DMS53 (cell line): ENCODE data around the gene RASL11B.

Source experiments
- DNase-seq: peaks from one replicate; lab custom pipeline; 2025; lab: John Stamatoyannopoulos, UW

The RASL11B gene

DNA sequence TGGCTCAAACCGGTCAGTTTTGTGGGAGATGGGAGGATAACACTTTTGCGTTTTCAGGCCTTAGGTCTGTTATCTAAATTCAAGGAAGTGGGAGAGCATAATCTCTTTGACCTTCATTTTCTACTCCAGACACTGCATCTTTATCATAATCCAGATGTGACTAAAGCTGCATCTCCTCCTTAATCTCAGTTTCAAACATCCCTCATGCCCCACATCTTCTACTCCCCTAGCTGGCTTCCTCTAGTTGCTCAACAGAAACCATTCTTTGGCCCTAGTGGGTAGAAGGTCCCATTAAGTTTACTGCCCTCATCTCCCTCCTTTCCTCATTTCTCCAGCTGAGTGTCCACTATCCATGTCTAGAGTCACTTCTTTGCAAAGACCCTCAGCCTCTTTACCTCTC is 18.8 kb upstream of the RASL11B start:
- no peak for DNase-seq

DNA sequence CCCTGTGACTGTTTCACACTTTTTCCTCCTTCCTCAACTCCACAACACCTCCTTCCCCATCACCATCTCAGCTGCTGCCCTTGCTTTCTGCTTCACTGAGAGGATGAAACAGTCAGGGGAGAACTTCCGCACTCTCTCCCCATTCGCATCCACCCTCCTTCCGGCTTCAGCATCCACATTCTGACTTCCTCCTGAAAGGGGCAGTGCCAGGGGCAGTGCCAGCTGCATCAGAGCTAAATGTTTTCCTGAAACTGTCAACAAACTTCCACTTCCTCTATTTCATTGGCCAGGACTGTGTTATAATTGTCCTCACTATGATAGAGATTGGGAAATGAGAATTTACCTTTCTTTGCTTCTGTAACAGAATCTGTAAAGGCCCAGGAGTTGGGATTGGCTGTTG is 18.2 kb upstream of the RASL11B start:
- no peak for DNase-seq

DNA sequence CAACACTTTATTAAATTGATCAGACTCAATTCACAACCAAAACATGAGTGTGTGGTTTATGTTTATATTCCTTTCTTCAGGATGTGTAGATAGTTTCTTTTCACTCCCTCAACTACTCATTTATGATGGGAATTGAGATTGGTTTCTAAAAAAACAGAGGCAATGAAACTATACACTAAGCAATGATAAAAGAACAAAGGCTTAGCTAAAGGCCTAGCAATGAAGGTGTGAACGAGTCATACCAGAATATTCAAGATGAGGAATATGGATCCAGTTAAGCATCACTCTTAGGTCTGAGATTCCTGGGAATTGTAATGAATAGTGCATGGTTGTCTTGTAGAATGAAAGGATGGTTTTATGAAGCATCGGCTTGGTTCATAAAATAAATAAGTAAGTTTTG is 17.5 kb upstream of the RASL11B start:
- DNase-seq = no peak

DNA sequence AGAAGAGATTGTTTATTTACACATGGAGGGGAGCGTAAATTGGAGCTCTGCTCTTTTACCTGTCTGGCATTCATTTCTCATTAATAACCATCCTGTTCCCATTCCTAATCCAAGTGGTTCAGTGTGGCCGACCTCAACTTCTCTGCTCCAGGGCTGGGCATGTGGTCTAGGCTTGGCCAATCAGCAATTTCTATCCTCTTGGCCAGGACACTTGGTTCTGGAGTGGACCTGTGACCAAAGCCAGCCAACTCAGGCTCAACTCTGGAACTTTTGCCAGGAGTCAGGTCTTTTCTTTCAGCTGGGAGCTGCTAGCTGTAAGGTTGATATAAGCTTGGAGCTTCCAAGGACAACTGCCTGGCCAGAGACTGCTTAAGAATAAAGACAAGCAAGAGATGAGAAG is 15.6 kb upstream of the RASL11B start:
- no peak for DNase-seq

DNA sequence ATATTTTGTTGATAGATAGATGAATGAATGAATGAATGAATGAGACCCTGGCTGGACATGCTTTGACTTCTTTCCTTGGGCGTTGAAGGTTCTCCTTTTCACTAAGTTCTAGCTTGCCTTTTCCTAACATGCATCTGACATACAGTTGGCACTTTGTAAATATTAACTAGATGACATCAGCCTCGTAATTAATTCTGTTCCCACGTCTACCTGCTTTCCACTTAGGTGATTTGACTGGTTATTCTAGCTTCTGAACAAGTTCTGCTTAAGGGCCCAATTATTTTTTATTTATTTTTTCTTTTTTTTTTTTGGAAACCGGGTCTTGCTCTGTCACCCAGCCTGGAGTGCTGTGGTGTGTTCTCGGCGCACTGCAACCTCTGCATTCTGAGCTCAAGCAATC is 13.9 kb upstream of the RASL11B start:
- DNase-seq = peak; percentile 65

DNA sequence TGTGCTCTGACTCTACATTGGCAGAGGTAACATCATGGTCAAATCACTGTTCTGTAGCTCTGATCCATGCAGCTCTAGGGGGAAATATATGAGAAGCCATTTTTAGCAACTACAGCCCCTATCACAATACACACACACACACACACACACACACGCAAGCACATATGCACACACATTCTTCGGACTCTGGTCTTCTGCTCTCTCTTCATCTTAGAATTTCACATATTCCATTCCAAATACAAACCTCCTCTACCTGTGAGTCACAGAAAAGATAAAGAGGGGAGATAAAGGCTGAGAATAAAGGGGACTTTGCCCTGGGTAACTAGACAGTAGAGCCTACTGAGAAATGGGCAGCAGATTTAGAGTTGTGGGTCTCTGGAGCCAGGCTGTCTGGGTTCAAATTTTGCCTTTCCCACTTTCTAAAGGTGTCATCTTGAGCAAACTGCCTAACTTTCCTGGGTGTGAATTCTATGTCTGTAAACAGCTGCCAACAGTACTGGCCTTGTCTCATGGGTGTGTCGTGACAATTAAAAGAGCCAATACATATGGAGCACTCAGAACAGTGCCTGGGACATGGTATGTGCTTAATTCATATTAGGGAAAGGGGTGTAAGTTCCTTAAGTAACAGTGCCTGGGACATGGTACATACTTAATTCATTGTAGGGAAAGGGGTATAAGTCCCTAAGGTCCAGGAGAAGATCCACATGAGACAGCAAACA is 11.6 kb upstream of the RASL11B start:
- no peak for DNase-seq

DNA sequence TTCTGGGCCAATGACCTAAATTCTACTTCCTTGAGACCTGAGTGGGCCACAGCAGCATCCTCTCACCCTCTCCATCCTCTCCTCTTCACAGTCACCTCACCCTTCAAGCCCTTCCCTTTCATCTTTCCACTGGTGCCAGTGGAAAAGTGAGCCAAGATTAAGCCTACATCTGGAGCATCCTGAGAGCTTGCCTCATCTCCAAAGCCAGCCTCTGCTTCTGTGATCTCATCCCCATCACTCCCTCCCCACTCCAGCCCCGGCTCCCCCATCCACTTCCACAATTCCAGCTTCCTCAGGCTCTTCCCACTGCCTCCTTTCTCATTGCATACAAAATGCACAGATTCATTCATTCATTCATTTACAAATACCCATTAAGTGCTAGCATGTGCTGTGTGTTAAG is 10.1 kb upstream of the RASL11B start:
- no peak for DNase-seq

DNA sequence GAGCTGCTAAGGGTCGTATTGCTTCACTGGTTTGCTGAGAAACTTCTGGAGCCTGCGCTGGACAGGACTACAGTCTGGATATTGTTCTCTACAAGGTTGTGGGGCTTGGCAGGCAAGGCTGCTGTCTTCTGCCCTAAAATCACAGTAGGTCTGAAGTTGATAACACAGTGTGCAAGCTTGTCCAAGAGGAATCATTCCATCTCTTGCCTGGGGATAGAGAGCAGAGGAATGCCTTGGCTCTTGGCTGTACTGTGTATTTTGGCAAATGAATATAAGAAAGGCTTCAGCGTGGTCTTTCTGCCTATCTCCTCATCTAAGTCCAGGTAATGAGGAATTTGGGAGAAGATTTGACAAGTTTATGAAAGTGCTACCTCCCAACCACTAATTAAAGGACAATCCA is 9.4 kb upstream of the RASL11B start:
- no peak for DNase-seq

DNA sequence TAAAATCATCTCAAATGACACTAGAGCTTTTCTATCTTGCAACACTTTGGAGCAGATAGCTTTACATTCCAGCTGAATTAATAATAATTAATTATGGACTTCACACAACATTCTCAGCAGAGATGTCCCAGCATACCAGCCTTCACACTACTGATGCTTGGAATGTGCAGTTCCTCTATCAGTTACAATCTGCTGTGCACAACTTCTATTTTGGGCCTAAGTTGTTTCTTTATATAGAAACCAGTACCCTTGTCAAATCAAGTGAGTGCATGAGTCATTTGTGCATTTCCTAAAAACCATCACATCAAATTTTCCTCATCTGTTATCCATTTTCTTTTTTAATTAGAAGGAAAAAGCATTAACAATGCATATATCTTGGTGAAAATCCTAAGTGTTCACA is 8.8 kb upstream of the RASL11B start:
- DNase-seq = no peak

DNA sequence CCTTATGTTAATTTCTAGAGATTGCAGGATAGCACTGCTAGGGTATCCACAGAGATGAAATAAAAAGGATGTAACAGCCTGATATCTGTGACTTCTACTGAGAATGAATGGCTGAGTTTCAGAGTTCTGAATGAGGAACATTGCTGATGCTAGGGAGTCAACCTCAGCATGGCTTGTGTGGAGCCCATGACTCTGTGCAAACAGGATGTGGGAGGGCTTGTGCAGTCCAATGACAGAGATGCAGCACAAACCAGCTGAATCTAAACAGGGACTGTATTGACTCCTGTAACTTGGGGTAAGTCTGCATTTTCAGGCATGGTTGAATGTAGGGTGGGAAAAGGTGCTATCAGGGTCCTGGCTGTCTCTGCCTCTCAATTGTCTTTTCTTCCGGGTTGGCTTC is 5.3 kb upstream of the RASL11B start:
- DNase-seq = no peak

DNA sequence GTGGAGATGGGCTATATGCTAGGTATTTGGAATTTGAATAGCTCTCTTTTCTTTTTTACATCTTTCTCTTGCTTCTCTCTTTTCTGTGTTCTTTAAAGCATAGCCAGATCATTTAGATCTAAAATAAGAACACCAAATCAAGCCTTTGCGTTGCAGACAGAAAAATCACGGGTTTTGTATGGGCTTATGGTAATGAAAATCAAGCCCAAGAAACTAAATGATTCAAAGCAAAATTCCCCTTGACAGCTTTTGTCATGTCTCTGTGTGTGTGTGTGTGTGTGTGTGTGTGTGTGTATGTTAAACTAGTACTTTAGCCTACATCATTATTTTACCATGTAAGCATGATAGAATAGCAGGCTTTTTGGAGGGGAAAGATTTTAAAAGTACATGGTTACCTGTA is 1.8 kb upstream of the RASL11B start:
- DNase-seq = no peak

DNA sequence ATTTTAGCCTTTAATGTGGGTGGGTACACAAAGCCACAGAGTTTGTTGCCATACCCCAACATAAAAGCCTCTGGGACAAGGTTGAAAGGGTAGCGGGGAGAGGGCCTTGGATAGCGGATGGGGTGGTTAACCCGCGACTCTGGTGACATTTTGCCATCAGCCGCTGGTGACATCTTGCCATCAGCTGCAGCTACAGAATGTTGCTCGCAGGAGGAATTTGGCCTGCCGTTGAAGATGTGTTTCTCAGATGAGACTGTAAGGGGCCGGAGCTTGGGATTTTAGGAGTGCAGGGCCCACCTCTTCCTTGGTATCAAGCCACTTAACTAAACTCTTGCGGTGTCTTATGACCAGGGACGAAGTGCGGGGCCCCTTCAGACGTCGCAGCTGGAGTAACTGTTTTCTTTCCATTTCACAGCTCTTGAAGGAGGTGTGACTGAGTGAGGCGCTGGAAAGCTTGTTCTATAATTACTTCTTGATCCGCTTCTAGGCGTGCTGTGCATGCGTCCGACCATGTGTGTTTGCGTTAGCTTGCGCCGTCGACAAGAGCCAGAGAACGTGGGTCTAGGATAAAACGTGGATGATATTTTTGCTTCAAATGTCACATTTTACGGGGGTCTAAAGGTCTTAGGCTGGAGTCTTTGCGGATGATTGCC is 820 bp upstream of the RASL11B start:
- DNase-seq = peak; percentile 48

DNA sequence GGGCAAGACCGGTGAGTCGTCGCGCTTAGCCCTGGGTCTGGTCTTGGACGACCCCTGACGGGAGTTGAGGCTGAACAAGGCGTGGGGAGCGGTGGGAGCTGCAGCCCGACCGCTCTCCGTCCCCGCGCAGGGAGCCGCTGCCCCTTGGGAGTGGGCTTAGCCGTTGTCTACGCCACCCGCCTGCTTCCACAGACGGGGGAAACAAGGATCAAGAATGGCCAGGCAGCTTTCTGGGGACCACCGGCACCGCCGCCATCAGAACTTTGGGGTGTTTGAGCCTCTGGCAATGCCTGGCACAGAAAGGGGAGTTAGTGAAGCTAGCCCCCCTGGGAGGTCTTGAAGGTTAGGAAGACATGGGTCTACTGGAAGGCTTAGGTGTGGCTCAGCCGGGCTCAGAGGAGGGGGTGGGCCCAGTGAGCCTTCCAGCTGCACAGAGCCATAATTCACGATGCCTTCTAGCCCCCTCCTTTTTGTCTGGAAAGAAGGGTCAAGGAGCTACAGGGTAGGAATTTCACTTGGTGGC is 583 bp downstream of the RASL11B start:
- no peak for DNase-seq

DNA sequence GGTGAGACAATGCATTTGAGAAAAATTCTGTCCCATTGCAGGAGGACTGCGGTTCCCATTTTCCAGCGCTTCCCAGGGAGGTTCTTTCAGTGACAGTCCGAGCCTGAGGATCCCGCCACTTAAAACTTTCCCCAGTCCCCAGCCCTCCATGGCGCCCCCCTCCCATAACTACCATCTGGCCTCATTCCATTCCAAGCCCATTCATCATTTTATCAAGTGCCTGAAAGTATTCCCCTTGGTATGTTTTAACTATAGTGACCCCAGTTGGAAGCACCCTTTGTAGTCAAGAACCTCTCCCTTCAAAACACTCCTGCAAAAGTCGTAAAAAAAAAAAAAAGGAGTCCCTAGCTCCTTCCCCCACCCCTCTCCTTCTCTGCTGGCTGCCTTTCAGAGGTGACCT is 1.2 kb downstream of the RASL11B start:
- no peak for DNase-seq

DNA sequence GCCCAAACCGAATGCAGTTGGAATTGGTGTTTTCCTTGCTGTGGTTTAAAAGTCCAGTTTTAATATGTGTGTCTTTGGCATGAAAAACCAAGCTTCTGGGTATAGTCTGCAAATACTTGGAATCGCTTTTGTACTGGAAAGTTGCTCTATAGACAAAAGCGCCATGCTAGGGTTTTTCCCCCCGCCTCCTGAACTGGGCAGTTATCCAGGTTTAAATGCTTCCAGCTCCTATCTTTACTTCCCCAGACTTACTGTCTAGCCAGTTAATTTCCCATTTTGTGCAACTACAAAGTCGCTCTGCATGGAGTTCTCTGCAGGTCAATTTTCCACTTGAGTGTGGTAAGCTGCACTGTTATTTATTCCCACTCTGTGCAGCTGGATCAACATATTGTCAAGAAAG is 2.7 kb downstream of the RASL11B start:
- DNase-seq = no peak

DNA sequence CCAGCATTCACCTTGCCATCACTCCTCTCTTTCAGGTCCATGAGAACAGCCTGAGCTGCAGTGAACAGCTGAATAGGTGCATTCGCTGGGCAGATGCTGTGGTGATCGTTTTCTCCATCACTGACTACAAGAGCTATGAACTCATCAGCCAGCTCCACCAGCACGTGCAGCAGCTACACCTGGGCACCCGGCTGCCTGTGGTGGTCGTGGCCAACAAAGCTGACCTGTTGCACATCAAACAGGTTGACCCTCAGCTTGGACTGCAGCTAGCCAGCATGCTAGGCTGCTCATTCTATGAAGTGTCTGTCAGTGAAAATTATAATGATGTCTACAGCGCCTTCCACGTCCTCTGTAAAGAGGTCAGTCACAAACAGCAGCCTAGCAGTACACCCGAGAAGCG is 3.2 kb downstream of the RASL11B start:
- no peak for DNase-seq

DNA sequence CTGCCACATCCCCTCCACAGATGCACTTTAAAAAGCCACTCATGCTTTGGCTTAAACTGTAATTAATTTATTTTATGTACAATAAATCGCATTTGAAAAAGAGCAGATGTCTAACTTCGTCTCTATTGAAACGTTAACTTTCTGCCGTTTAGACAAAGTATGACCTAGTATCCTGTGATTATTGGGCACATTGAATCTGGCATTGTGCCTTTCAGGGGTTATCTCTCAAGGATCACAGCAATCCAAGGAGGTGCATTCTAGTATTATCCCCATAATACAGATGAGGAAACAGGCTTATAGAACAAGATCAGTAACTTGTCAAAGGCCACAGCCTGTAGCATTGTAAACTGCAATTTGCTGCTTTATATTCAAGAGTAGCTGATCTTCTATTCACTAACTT is 4.6 kb downstream of the RASL11B start:
- DNase-seq = no peak

DNA sequence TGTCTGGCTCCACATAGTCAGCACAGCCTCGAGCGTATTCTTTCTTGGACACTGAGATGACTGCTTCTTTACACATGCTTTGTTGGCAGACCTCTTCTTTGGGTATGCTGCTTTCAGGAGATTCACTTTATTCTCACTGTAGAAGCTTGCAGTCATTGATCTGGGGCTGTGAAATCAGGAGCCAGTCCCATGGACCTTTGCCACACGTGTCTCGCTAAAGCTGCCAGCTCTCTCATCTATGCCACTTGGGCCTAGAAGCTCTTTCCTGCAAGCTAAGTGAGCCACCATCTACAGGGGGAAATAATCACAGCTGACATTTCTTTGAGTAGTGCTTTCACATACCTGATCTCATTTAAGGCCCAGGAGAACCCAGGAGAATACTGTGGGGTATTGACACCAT is 5.0 kb downstream of the RASL11B start:
- no peak for DNase-seq

DNA sequence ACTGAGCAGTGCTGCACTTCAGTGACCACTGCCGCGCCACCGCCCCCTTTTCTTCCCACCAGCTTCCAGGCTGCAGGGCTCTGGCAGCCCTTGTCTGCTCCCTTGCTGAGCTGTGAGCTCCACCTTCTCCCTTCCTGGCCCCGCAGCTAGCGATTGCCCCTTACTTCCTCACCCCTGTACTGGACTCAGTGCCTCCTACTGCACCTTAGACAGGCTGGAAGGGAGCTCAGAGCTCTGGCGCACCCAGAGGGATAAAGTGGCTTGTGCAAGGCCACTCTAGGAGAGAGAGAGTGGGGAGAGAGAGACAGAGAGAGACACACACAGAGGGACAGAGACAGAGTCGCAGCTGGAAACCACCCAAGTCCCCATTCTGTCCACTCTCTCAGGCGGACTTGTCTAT is 6.0 kb downstream of the RASL11B start:
- DNase-seq = peak; percentile 4

DNA sequence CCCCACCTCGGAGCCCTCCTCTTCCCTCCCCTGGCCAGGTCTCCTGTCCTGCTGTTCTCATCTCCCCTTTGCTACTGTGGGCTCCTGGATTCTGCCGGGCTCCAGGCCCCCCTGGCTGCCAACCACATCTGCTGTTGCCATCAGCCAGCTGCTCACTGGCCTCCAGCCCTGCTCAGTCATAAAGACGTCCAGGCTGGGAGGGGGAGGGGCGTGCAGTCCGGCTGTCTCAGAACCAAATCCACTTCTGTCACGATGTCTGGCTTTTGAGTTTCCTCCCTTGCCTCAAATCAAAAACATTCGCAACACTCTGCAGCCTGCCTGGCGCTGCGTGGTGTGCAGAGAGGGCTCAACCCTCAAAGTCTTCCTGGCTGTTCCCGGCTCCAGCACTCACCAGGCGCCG is 7.1 kb downstream of the RASL11B start:
- no peak for DNase-seq

DNA sequence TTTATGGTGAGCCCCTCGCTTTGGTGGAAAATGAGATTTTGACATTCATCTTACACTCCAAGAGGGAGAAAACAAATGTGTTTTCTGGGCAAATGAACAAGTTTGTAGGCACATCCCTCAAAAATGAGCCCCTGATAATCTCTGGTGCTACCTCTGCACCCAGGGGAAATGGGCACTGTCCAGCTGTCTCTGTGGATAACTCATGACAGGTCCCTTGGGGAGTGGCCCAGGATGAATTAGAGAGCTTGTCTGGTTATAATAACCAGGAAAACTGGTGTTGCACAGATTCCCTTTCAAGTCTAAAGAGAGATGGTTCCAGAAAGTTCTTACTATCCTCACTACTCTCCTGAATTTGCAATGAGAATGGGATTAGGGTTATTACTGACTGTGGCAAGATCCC is 7.5 kb downstream of the RASL11B start:
- no peak for DNase-seq

DNA sequence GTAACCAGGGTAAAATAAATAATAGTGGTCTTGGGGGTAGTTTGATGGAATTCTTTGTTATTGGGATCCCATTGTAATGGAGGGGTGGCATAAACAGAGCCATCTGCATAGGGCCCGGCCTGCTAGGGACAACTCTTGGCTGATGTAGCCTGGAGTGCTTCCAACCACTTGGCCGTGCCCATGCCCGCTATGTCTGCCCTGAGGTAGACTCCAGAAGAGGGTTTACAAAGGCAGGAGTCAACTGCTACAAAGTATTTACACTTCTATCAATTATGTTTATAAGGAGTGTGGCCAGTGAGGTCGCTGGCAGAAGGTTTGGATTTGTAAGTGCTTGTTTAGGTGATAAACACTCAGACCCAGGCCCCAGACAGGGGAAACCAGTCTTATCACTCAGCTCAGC is 8.1 kb downstream of the RASL11B start:
- DNase-seq = peak; percentile 47

DNA sequence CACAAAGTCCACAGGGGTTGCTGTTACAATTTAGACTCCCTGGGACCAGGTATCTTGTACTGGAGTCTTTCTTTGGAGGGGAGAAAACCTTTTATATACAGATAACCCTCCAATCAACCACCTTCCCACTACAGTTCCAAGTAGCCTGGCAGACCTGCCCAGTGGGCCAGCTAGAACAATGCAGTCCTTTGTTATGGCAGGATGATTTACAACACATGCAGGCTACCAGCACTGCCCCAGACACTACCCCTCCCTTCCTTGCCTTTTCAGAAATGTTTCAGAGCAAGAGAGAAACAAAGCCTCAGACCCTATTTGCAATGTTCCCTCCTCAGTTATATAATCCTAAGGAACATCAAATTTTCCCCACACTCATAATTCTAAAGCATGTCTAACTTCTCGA is 11.1 kb downstream of the RASL11B start:
- DNase-seq = no peak

DNA sequence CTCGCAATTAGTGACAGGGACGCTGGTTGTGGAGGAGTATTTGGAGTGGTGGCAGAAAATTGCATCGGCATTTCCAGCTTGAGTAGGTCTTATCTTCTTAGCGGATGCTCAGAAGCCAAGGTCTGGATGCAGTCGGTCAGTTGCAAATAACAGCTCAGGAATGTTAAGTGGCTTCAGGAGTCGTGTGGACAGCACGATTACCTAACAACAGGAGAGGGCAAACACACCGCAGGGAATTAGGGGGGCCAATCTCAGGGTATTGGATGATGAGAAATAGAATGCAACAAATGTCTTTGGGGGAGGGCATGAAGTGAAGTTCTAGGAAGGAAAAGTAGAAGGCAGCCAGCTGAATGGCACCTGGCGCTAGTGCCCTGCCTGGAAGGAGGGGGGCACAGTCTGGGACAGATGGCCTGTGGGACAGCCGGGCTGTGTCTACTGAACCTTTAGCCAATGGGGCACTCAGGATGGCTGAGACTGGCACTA is 11.8 kb downstream of the RASL11B start:
- DNase-seq = no peak
